Natural killer cell (primary cell): ENCODE data around the gene SLC12A4. TPM values are rescaled to one million over a fixed set of nuclear protein-coding genes. Genes with fewer than 3 reads are reported as not detected.

Experiments
- ATAC-seq, 3 donors: fragments of 150-1000 bp in 2 of 3; fragments of 200-7000 bp in 1 of 3; cut with Tn5 transposase; 1 replicate in 1 of 3; 2 replicates in 2 of 3; pipeline ENCODE4 v1.10.0; 2021; ENCODE audit warnings: mild to moderate bottlenecking in 2 of 3, moderate library complexity in 2 of 3
- DNase-seq, 2 donors: peaks; one replicate each; pipeline versions ENCODE4 v3.0.0 to v3.0.0-alpha.2; 2013 to 2021; ENCODE audit warnings: mixed read lengths in 1 of 2
- H3K27ac ChIP-seq: one replicate; pipeline ENCODE4 v1.5.1; 2013; ENCODE audit warnings: mild to moderate bottlenecking, low read length
- H3K27me3 ChIP-seq: one replicate; pipeline ENCODE4 v1.6.1; 2013; ENCODE audit warnings: low read length; ENCODE audit not compliant: control insufficient read depth, insufficient read depth
- H3K36me3 ChIP-seq: one replicate; pipeline ENCODE4 v1.6.1; 2013; ENCODE audit warnings: low read length; ENCODE audit not compliant: control insufficient read depth, insufficient read depth
- H3K4me1 ChIP-seq: one replicate; pipeline ENCODE4 v1.6.1; 2013; ENCODE audit warnings: low read length; ENCODE audit not compliant: control insufficient read depth, insufficient read depth
- H3K4me3 ChIP-seq: one replicate; pipeline ENCODE4 v1.5.1; 2013; ENCODE audit warnings: low read length
- H3K9me3 ChIP-seq: one replicate; pipeline ENCODE4 v1.6.1; 2013; ENCODE audit warnings: low read length; ENCODE audit not compliant: control insufficient read depth, insufficient read depth
- H3K27ac Mint-ChIP-seq, 2 donors: one replicate each; pipeline ENCODE4 v1.8.0; 2022; ENCODE audit warnings: mild to moderate bottlenecking in 2 of 2, mixed read lengths in 2 of 2, moderate library complexity in 1 of 2
- H3K27me3 Mint-ChIP-seq, 2 donors: one replicate each; pipeline ENCODE4 v1.8.0; 2022; ENCODE audit warnings: low read depth in 2 of 2, mixed read lengths in 2 of 2
- H3K36me3 Mint-ChIP-seq: one replicate; pipeline ENCODE4 v1.8.0; 2022; ENCODE audit warnings: mixed read lengths
- H3K4me1 Mint-ChIP-seq, 2 donors: one replicate each; pipeline ENCODE4 v1.8.0; 2022; ENCODE audit warnings: mixed read lengths in 2 of 2
- H3K4me3 Mint-ChIP-seq: one replicate; pipeline ENCODE4 v1.8.0; 2022; ENCODE audit warnings: mild to moderate bottlenecking, moderate library complexity, mixed read lengths
- H3K9me3 Mint-ChIP-seq, 2 donors: one replicate each; pipeline ENCODE4 v1.8.0; 2022; ENCODE audit warnings: mixed read lengths in 2 of 2
- CTCF ChIP-seq: fragments of 200-600 bp; IDR thresholded peaks from one replicate; pipeline ENCODE4 v1.8.0; 2022; ENCODE audit warnings: antibody characterized with exemption
- WGBS: methylation state at CpG from one replicate; pipeline ENCODE4 v1.1.7; 2013; ENCODE audit warnings: missing lambda C conversion rate; ENCODE audit not compliant: insufficient coverage; 5-methylcytosine and 5-hydroxymethylcytosine counted together
- intact Hi-C: fragments of 100-400 bp; cut with micrococcal nuclease; formaldehyde crosslinking; loops from one replicate; pipeline ENCODE4 v1.14.2; 2022
- total RNA-seq, 4 donors: library from RNA; stranded (reverse); fragments of 120-200 nt in 1 of 4; gene quantifications; one replicate each; pipeline versions ENCODE4 v1.2.3 to v1.2.4, GENCODE V29; 2013 to 2022

Gene SLC12A4
- total RNA-seq, 3 donors from 2014 or later (not counting 1 experiment from before 2014, with no cell fraction given) = 30.0 to 47.0 (median 30.5) TPM

GRCh38 chr16:67928561-67929364 lies 39.7 kb downstream of the SLC12A4 start:
- peaks cover 7% of the 10 kb centered on the region for H3K4me1 ChIP-seq
- peak overlapping the region in 1 of 2 donors; percentile 47 for H3K27ac Mint-ChIP-seq
- H3K27me3 Mint-ChIP-seq = no peaks in the 10 kb centered on the region
- DNase-seq = peak; percentile 54 to 85
- H3K4me3 ChIP-seq = no peak overlapping the region
- H3K27me3 ChIP-seq = no peaks in the 10 kb centered on the region
- H3K4me3 Mint-ChIP-seq = no peak overlapping the region
- peak; percentile 75 for TF ChIP-seq CTCF
- peaks cover 57% of the 10 kb centered on the region for H3K36me3 ChIP-seq
- peak; percentile 78 to 94 (median 85) for ATAC-seq
- H3K27ac ChIP-seq = no peak overlapping the region
- H3K4me1 Mint-ChIP-seq = peaks cover 3 to 12% of the 10 kb centered on the region in 2 donors
- no peaks in the 10 kb centered on the region for H3K9me3 Mint-ChIP-seq
- WGBS = 57% methylated on average over 16 of the region's 16 CpGs
- intact Hi-C loops = loop anchor here (2.0 to 5.0 kb wide), 3 partner anchors 41 to 256 kb away; no protein-coding TSS in a partner anchor
- H3K36me3 Mint-ChIP-seq = no peaks in the 10 kb centered on the region
- no peaks in the 10 kb centered on the region for H3K9me3 ChIP-seq

- no peaks in the 10 kb centered on the region for H3K9me3 ChIP-seq
- peaks cover 58% of the 10 kb centered on the region for H3K36me3 ChIP-seq
- intact Hi-C loops = loop anchor here (2.0 to 5.0 kb wide), 3 partner anchors 41 to 255 kb away; no protein-coding TSS in a partner anchor
- peak overlapping the region in 1 of 2 donors; percentile 47 for H3K27ac Mint-ChIP-seq
- peak in 1 of 3 donors; percentile 7 for ATAC-seq
- no peak overlapping the region for H3K4me3 ChIP-seq
- no peaks in the 10 kb centered on the region for H3K27me3 ChIP-seq
- peaks cover 7% of the 10 kb centered on the region for H3K4me1 ChIP-seq
- H3K27me3 Mint-ChIP-seq = no peaks in the 10 kb centered on the region
- H3K4me1 Mint-ChIP-seq = peaks cover 0 to 10% of the 10 kb centered on the region in 2 donors
- H3K36me3 Mint-ChIP-seq = no peaks in the 10 kb centered on the region
- H3K4me3 Mint-ChIP-seq = no peak overlapping the region
- no peak for DNase-seq
- H3K9me3 Mint-ChIP-seq = no peaks in the 10 kb centered on the region
- no peak for TF ChIP-seq CTCF
- H3K27ac ChIP-seq = no peak overlapping the region
- 88% methylated on average over 7 of the region's 7 CpGs for WGBS
Measured at GRCh38 chr16:67928147-67928546, 40.3 kb downstream of the SLC12A4 start.

GRCh38 chr16:67927131-67927941 lies 41.1 kb downstream of the SLC12A4 start:
- DNase-seq (no peak), ATAC-seq (no peak)
- Mint-ChIP-seq H3K9me3 (no peaks in the 10 kb centered on the region), H3K36me3 (no peaks in the 10 kb centered on the region), H3K27me3 (no peaks in the 10 kb centered on the region), H3K4me3 (no peak overlapping the region), H3K4me1 (peaks cover 0 to 10% of the 10 kb centered on the region in 2 donors), H3K27ac (no peak overlapping the region)
- Histone ChIP-seq H3K36me3 (peaks cover 56% of the 10 kb centered on the region), H3K27ac (no peak overlapping the region), H3K4me3 (no peak overlapping the region), H3K9me3 (no peaks in the 10 kb centered on the region), H3K27me3 (no peaks in the 10 kb centered on the region), H3K4me1 (peaks cover 7% of the 10 kb centered on the region)
- 94% methylated on average over 22 of the region's 22 CpGs for WGBS
- TF ChIP-seq CTCF = no peak
- intact Hi-C loops = loop anchor here (5.0 kb wide), 1 partner anchor 40 kb away; no protein-coding TSS in a partner anchor
